GM19468 (cell line): ENCODE data around the gene FBXL7.

Experiments used
- ATAC-seq: cut with Tn5 transposase; IDR thresholded peaks from one replicate; pipeline ENCODE4 v1.9.1; 2021; ENCODE audit warnings: mild to moderate bottlenecking, moderate library complexity, moderate number of reproducible peaks; ENCODE audit not compliant: unreplicated experiment; ENCODE audit errors: extremely low read depth

FBXL7 gene

DNA sequence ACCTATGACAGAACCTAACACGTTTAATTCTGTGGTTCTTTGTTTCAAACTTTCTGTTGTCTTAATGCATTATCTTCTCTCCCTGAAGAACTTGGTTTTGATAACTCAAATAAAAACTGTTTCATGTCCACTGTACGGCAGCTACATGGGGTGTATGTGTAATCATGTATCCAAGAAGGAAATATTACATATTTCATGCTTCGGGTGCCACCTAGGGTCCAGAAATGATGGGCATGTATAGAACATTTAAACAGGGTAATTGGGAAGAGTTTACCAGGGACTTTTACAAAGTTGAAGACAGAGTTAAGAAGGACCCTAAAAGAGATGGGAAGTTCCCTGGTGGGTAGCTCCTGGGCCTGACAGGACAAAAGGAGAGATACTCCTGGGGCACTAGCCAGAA is 291.3 kb downstream of the FBXL7 start:
- ATAC-seq = no peak

GRCh38 chr5:15791859-15792258 is 291.9 kb downstream of the FBXL7 start:
- no peak for ATAC-seq

- ATAC-seq = no peak
Observed at GRCh38 chr5:15794052-15794985, 294.3 kb downstream of the FBXL7 start.

GRCh38 chr5:15796096-15796495 is 296.1 kb downstream of the FBXL7 start:
- ATAC-seq = no peak

DNA sequence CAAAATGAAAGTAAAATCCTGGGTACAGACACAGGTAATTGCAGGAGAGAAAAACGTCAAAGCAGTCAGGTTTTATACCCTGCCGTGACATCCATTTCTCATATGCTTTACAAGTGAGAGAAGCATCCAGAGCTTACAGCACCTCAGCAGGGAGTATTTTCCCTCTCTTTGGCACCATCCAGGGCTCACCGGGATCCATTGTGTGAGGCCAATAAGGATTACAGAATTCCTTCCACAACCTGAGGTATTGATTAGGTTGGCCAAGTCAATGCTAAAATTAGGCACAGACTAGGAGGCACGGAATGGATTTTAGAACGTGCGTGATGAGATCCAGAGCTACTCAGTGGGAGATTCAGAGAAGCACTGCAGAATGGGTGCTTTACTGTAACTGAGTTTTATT is 296.6 kb downstream of the FBXL7 start:
- ATAC-seq = no peak

DNA sequence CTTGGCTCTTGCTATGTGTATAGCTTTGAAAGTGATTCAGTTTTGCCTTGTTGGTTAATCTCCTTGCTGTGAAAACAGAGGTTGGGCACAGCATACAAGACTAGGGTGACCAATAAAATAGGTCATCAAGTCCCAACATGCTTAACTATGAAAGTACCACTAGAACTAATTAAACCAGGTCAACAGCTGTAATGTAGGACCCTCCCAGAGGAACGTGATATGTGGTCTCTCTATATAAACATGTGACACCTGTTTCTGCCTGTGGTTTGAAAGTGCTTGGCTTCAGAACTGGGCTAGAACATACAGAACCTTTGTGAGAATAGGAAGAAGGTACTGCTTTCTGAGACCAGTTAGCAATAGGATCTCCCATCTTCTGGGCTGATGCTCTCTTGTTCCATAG is 297.1 kb downstream of the FBXL7 start:
- no peak for ATAC-seq

- ATAC-seq = no peak
Observed at GRCh38 chr5:15798006-15798405, 298.0 kb downstream of the FBXL7 start.

DNA sequence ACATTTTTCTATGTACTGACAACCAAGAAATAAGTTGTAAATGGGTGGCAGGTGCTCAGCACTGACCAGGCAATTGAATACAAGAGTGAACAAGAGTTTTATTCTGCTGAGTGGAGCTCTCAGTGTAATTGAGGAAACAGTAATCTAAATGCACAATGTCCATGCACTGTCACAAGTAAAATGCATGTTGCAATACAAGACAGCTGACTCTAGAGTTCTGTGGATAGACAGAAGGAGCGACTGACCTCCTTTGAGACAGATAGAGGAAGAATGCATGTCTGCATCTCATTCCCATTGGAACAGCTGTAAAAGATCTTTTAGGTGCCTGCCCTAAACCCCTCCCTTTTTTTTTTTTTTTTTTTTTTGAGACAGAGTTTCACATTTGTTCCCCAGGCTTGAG is 299.0 kb downstream of the FBXL7 start:
- no peak for ATAC-seq

- no peak for ATAC-seq
Observed at GRCh38 chr5:15799612-15800011, 299.6 kb downstream of the FBXL7 start.

- no peak for ATAC-seq
Observed at GRCh38 chr5:15803280-15803679, 303.3 kb downstream of the FBXL7 start.

DNA sequence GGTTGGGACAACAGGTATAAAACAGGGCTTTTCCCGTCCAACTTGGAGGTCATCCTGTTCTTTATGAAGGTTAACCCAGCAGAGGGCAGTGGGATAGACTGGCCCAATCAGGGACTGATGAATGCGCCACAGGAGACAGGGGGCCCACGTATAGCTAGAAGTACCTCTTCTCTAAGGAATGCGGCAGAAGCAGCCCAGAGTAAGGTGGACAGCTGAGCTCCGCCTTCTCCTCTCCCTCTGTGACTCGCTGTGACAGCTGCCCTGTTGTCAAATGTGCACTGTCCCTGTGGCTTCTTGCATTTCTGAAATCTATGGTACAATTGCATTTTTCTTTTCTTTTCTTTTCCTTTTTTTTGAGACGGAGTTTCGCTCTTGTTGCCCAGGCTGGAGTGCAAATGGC is 306.6 kb downstream of the FBXL7 start:
- ATAC-seq = no peak

DNA sequence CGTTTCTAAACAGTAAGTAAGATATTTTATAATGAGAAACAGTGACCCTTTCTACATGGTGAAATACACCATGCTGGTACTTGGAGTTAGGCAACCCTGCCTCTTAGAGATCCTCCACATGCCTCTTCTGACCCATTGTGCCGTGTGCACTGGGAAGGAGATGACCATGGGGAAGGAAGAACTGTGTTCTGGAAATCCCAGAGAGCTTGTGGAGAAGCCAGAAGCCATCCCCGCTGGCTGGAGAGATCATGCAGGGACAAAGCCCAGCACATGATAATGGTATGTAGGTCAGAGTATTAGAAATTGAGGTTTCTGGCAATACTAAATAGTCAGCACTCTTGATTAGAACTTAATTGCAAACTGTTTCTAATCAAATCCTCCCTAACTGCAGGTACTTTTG is 307.3 kb downstream of the FBXL7 start:
- ATAC-seq = no peak

DNA sequence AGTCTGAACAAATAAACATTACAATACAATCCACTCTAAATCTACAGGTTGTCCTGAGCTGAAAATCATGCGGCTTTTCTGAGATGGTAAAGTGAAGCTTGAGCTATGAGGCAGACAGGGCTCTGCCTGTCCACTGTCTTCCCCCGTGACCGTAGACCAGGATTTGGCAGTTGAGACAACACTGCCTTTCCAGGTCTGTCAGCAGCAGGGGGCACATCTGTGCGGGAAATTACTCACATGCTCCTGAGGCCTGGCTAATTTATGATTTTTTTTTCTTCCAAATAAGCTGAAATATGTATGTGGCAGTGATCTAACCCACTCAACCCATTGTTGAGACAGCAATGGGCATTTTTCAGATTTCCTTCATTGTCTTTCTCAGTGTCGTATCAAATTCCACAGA is 307.9 kb downstream of the FBXL7 start:
- no peak for ATAC-seq

DNA sequence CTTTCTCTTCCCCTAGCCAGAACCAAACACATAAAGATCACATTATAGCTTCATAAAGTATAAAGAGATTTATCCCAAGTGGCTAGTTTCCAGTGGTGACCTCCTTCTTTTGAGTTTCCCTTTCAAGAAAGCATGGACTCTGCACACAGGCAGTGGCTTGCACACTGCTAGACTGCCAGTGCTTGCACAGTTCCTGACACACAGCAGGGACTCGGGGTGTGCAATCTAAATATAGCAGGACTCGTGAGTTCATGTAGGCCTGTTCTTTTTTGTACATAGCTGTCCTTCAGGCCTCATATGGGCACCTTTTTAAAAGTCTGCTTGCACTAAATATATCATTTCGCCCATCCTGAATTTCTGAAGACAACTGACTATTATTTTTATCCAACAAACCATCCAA is 308.6 kb downstream of the FBXL7 start:
- no peak for ATAC-seq

GRCh38 chr5:15819617-15820016 is 319.6 kb downstream of the FBXL7 start:
- no peak for ATAC-seq

DNA sequence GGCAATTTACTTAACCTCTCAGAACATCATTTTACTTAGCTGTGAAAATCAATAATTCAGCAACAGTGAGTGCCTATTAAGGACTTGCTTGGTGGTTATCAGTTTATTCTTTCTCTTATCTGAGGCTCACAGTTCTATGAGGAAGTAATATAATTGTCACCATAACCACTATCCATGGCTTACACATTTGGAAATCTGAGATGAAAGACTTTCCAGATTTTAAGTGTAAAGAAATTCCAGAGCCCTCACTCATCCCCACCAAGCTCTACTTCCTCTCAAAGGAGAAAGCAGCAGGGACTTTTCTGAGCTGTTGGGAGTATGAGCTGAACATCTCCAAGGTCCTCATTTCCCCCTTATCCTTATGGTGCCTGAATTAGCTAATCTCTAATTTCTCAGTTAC is 321.5 kb downstream of the FBXL7 start:
- no peak for ATAC-seq

DNA sequence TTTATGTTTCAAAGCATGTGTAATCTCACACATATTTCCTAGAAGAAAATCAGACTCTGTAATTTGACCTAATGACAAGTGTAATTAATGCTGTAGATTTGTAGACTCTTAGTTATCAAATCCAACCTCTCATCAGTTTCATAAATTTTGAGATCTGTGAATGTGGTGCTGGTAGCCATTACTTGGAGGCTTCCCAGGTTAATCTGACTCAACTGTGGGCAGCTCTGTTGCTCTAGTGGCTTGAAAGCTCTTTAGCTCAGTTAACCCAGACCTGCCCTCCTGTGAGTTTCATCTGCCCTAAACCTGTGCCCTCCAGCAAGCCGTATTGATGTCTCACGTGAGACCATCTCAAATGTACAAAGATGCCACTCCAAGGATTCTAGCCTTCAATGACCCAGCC is 323.4 kb downstream of the FBXL7 start:
- ATAC-seq = no peak

DNA sequence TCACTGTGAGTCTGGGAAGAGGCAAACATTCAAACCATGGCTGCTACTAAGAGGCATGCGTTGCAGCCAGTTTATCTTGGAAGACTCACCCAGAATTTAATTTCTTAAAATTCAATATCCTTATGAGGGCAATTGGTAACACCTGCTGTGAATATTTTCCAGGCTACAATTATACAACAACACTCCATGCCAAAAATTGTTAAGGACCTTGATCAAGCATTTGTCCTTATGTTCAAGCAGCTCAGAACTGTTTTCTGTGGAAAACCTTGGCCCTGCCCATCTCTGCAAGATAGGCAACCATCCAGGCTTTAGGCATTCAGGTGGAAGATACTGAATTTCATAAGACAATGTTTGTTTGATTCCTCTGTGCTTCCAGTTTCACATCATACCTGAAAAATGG is 327.8 kb downstream of the FBXL7 start:
- ATAC-seq = no peak

DNA sequence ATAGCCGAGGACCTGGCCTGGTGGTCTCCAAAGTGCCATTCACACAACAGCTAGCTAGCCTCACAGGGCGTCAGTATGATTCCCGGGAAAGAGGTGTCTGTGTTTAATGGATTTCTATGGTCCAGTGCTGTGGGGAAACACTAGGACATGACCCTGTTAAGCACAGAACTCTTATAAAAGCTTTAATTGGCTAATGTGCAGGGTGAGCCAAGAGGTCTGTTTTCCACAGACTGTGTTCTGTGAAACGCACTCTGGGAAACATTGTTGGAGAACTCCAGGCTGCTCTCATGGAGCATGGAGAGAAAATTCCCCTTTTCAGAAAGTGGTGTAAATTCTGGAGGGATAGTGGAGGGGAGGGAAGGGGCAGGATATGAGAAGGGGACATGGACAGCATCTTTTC is 331.4 kb downstream of the FBXL7 start:
- no peak for ATAC-seq

DNA sequence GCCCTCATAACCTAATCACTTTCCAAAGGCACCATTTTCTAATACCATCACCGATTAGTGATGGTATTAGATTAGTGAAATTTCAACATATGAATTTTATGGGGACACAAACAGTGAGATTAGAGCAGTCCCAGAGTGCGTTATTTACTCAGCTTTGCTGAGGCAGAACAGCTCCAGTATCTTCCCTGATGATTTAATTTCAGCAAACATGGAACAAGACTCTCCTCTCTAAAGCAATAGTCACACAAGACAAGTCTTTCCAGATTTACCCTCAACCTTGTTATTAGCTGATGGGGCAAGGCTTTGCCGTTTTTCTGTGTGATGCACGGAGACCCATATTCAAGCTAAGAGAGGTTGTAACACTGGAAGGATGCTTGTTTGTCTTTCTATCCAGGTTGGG is 333.4 kb downstream of the FBXL7 start:
- ATAC-seq = no peak

DNA sequence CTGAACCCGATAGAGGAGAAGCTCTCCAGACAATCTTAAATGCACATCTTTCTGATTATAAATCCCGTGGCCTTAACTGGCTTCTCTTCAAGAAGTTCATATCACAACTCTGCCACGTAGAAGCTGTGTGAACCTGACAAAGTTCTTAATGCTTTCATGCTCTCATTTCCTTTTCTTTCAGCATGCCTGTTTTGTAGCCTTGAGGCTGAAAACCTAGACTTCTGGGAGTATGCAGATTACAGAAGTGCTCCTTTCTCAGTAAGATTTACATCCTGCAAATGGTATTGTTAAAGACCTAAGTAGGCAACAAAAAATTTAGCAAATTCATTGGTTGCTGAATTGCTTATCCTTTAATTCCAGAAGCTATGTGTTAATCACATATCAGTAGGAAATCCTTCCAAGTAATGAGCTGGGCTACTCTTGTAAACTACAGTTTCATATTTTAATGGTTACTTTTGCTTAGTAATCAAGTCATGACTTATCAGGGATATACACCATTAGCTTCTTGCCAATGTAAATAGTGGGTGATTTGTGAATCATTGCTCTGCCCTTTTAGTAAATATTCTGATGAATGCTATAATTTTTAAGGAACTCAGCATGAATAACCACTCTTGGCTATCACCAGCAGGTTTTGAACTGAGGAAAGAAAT is 334.7 kb downstream of the FBXL7 start:
- no peak for ATAC-seq

GRCh38 chr5:15835514-15835913 is 335.5 kb downstream of the FBXL7 start:
- ATAC-seq = no peak
